ENCODE results near the gene CERK. TPM values are rescaled to one million over a fixed set of nuclear protein-coding genes. Genes with fewer than 3 reads are reported as not detected.

The CERK gene
- total and polyA plus RNA-seq, 2 of the 13 experiments (the other 11 are each of a cell fraction or from before 2014, with no cell fraction given) = 40.3 to 41.9 TPM

GRCh38 chr22:46674367-46674781, 63.7 kb downstream of the CERK start (continued):
- TF ChIP-seq HINFP (CRISPR knock-in tag; IDR thresholded peaks at IDR 0.05; ENCODE audit: low read depth) (no peak), HCFC1 (IDR thresholded peaks at IDR 0.05; ENCODE audit: low read depth, low read length) (no peak), SAFB2 (CRISPR knock-in tag; IDR thresholded peaks at IDR 0.05; ENCODE audit: borderline replicate concordance, low read depth) (no peak), CENPBD1 (CRISPR knock-in tag; IDR thresholded peaks at IDR 0.05; ENCODE audit: borderline replicate concordance, low read depth) (no peak)
- TF ChIP-seq, protein P1, sequence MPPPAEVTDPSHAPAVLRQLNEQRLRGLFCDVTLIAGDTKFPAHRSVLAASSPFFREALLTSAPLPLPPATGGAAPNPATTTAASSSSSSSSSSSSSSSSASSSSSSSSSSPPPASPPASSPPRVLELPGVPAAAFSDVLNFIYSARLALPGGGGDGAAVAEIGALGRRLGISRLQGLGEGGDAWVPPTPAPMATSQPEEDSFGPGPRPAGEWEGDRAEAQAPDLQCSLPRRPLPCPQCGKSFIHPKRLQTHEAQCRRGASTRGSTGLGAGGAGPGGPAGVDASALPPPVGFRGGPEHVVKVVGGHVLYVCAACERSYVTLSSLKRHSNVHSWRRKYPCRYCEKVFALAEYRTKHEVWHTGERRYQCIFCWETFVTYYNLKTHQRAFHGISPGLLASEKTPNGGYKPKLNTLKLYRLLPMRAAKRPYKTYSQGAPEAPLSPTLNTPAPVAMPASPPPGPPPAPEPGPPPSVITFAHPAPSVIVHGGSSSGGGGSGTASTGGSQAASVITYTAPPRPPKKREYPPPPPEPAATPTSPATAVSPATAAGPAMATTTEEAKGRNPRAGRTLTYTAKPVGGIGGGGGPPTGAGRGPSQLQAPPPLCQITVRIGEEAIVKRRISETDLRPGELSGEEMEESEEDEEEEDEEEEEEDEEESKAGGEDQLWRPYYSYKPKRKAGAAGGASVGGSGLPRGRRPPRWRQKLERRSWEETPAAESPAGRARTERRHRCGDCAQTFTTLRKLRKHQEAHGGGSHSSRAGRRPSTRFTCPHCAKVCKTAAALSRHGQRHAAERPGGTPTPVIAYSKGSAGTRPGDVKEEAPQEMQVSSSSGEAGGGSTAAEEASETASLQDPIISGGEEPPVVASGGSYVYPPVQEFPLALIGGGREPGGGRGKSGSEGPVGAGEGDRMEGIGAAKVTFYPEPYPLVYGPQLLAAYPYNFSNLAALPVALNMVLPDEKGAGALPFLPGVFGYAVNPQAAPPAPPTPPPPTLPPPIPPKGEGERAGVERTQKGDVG (CRISPR knock-in tag; IDR thresholded peaks at IDR 0.05; ENCODE audit: borderline replicate concordance) = no peak

- no peaks in the 10 kb centered on the region for H4K20me1 ChIP-seq (ENCODE audit: insufficient read depth, low read length)
- ChIA-PET POLR2A (no interaction called here), CTCF (ENCODE audit: low intra/inter-chr PET ratio, low total read pairs) (no interaction called here)
- H2AFZ ChIP-seq (ENCODE audit: low read length) = no peak overlapping the region
- H3K4me2 ChIP-seq (ENCODE audit: low read depth, low read length) = no peak overlapping the region
- BruUV-seq (replicated peaks) = no TSS peak
- no peak overlapping the region for H3K9ac ChIP-seq (ENCODE audit: insufficient read depth, low read depth, low read length)
- H3K4me1 ChIP-seq (ENCODE audit: insufficient read depth, low read length) = no peaks in the 10 kb centered on the region
- H3K36me3 ChIP-seq (replicated peaks in 1 of 2; ENCODE audit: control insufficient read depth in 1 of 2, insufficient read depth in 2 of 2, low read length in 2 of 2) = peaks cover 2% of the 10 kb centered on the region in 2 experiments; a peak in 3 of 5 replicates
- H3K27ac ChIP-seq (ENCODE audit: extremely low read length, insufficient read depth, low read length) = no peak overlapping the region
- no peaks in the 10 kb centered on the region for H3K79me2 ChIP-seq (ENCODE audit: insufficient read depth, low read length)
- no peak for ATAC-seq
- 94% methylated on average over 17 of the region's 32 CpGs for WGBS (ENCODE audit: low lambda C conversion rate)
- TF ChIP-seq ZNF136 (CRISPR knock-in tag; IDR thresholded peaks at IDR 0.05; ENCODE audit: low read depth) (no peak), ZNF792 (CRISPR knock-in tag; IDR thresholded peaks at IDR 0.05) (no peak), ZNF280B (CRISPR knock-in tag; IDR thresholded peaks at IDR 0.05; ENCODE audit: borderline replicate concordance) (no peak), MZF1 (CRISPR knock-in tag; IDR thresholded peaks at IDR 0.05; ENCODE audit: borderline replicate concordance) (no peak)
- TF ChIP-seq, protein P2, sequence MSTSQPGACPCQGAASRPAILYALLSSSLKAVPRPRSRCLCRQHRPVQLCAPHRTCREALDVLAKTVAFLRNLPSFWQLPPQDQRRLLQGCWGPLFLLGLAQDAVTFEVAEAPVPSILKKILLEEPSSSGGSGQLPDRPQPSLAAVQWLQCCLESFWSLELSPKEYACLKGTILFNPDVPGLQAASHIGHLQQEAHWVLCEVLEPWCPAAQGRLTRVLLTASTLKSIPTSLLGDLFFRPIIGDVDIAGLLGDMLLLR (CRISPR knock-in tag; IDR thresholded peaks at IDR 0.05) = no peak
- DNase-seq (ENCODE audit: low spot score) = no peak
- no peak overlapping the region for H3K4me3 ChIP-seq (replicated peaks in 1 of 3; ENCODE audit: insufficient read depth in 1 of 3, low read depth in 2 of 3, low read length in 3 of 3)
- H3K27me3 ChIP-seq (ENCODE audit: control insufficient read depth in 1 of 2, insufficient read depth in 2 of 2, low read length in 2 of 2) = no peaks in the 10 kb centered on the region
- FAIRE-seq = no peak
- H3K9me3 ChIP-seq (ENCODE audit: low read length) = no peaks in the 10 kb centered on the region
- intact Hi-C loops (cut with micrococcal nuclease; ENCODE audit: unreplicated experiment) (no loop called here), in situ Hi-C loops (cut with HindIII; ENCODE audit: extremely low pct_ligation_motif_present, low pct_unique_long_range_greater_than_20kb) (loop anchor here (25.0 kb wide), 1 partner anchor 111 kb away; no protein-coding TSS in a partner anchor)
Measured at GRCh38 chr22:46673662-46674236, 64.3 kb downstream of the CERK start.

Measured in HepG2 (cell line).